Right lobe of liver (tissue), 4 donors: Measurements from ENCODE around the gene CCDC149.

Source experiments
- POLR2A ChIP-seq: fragments of 450-650 bp; IDR thresholded peaks from one replicate; pipeline ENCODE4 v1.6.1; 2017; ENCODE audit warnings: antibody characterized with exemption, mild to moderate bottlenecking
- TF ChIP-seq, protein P1 (sequence below), 4 donors: fragments of 200-600 bp in 3 of 4; fragments of 450-650 bp in 1 of 4; IDR thresholded peaks; one replicate each; pipeline versions ENCODE4 v1.5.1 to v1.8.0; 2016 to 2022; ENCODE audit warnings: antibody characterized with exemption in 4 of 4, mild to moderate bottlenecking in 2 of 4
- donor health status: DM: no; HTN: no; CAD: no.
- donor health status: DM: no; HTN: no; CAD: no.
- donor health status: DM: no; HTN: yes; CAD: no.

DNA sequence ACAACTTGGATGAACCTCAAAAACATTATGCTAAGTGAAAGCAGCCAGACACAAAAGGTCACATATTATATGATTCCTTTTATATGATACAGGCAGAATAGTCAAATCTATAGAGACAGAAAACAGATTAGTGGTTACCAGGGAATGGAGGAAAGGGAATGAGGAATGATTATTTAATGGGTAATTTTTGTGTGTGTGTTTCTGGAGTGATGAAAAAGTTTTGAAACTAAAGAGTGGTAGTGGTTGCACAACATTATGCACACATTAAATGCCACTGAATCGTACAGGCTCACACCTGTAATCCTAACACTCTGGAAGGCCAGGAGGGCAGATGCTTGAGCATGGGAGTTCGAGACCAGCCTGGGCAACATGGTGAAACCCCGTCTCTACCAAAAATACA lies 137.1 kb downstream of the CCDC149 start:
- TF ChIP-seq, protein P1, sequence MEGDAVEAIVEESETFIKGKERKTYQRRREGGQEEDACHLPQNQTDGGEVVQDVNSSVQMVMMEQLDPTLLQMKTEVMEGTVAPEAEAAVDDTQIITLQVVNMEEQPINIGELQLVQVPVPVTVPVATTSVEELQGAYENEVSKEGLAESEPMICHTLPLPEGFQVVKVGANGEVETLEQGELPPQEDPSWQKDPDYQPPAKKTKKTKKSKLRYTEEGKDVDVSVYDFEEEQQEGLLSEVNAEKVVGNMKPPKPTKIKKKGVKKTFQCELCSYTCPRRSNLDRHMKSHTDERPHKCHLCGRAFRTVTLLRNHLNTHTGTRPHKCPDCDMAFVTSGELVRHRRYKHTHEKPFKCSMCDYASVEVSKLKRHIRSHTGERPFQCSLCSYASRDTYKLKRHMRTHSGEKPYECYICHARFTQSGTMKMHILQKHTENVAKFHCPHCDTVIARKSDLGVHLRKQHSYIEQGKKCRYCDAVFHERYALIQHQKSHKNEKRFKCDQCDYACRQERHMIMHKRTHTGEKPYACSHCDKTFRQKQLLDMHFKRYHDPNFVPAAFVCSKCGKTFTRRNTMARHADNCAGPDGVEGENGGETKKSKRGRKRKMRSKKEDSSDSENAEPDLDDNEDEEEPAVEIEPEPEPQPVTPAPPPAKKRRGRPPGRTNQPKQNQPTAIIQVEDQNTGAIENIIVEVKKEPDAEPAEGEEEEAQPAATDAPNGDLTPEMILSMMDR (IDR thresholded peaks at IDR 0.05): no peak
- no peak for TF ChIP-seq POLR2A
